Measurements from ENCODE around the gene PTPRD. TPM values are rescaled to one million over a fixed set of nuclear protein-coding genes. Genes with fewer than 3 reads are reported as not detected.

Gene PTPRD
- total and polyA plus RNA-seq, 2 of the 4 experiments (the other 2 are of a cell fraction), result 0.07 to 0.18 TPM

DNA sequence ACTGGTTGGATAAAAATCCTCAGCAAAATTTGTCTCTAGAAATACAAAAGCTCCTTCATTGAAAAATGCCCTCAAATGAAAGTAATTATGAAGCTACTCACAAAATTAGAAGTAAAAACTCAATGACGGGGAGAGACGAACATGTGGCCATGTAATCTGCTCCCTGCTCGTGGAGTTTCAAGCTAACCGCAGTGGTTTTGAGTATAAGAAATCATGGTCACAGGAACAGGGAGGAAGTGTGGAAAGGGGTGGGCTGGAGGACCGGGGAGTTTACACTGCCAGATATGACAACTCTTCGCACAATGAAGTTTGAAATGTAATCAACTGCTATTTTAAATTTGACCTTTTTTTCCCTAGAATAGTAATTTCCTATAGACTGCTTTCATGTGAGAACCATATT is 2047.8 kb downstream of the PTPRD start:
- H3K56ac ChIP-seq (ENCODE audit: extremely low read depth, insufficient read depth, low read length), result no peak overlapping the region
- no peak overlapping the region for H3K14ac ChIP-seq (replicated peaks; ENCODE audit: low read depth, low read length)
- no peak overlapping the region for H3K4me2 ChIP-seq (ENCODE audit: low read depth, low read length)
- no peak overlapping the region for H2BK15ac ChIP-seq (ENCODE audit: low read depth, low read length)
- ATAC-seq (ENCODE audit: low read depth), result no peak
- BruUV-seq (replicated peaks), result no TSS peak
- H3K9me3 ChIP-seq (ENCODE audit: control insufficient read depth, insufficient read depth, low read length), result no peaks in the 10 kb centered on the region; the same call in 1 of the 2 replicates
- H3K27me3 ChIP-seq (ENCODE audit: control insufficient read depth, insufficient read depth, low read length), result no peaks in the 10 kb centered on the region
- in situ Hi-C loops (cut with MboI; ENCODE audit: low sequenced_read_pairs), result no loop called here
- H3K27ac ChIP-seq (ENCODE audit: insufficient read depth, low read length), result no peak overlapping the region
- no peak overlapping the region for H2BK5ac ChIP-seq (ENCODE audit: low read depth, low read length, poor library complexity, severe bottlenecking)
- no peak overlapping the region for H3K23ac ChIP-seq (ENCODE audit: low read depth, low read length)
- WGBS, 2 experiments (ENCODE audit: extremely low coverage in 2 of 2, insufficient read length in 1 of 2), result no CpG with 5 or more reads among the region's 6 CpGs
- intact Hi-C loops (cut with micrococcal nuclease), result no loop called here
- ChIA-PET POLR2A (ENCODE audit: unreplicated experiment) (no interaction called here), CTCF (no interaction called here)
- no peaks in the 10 kb centered on the region for H4K20me1 ChIP-seq (ENCODE audit: insufficient read depth, low read length)
- H3K4me1 ChIP-seq (ENCODE audit: control insufficient read depth, insufficient read depth, low read length), result no peaks in the 10 kb centered on the region
- no peak overlapping the region for H3K18ac ChIP-seq (ENCODE audit: low read depth, low read length)
- TF ChIP-seq POLR2A (IDR thresholded peaks at IDR 0.05; ENCODE audit: low read depth, low read length) (no peak), CTCF (conservative IDR thresholded peaks at IDR 0.05; ENCODE audit: low read depth, low read length) (no peak), RCOR1 (IDR thresholded peaks at IDR 0.05; ENCODE audit: insufficient replicate concordance, low read length) (no peak), MXI1 (IDR thresholded peaks at IDR 0.05; ENCODE audit: borderline replicate concordance, low read depth, low read length) (no peak), FOS (IDR thresholded peaks at IDR 0.05; ENCODE audit: low read depth, low read length) (no peak), CHD1 (IDR thresholded peaks at IDR 0.05; ENCODE audit: low read depth, low read length) (no peak), NFE2L2 (IDR thresholded peaks at IDR 0.05; ENCODE audit: low read depth, low read length) (no peak), BHLHE40 (IDR thresholded peaks at IDR 0.05; ENCODE audit: low read depth, low read length) (no peak), USF2 (IDR thresholded peaks at IDR 0.05; ENCODE audit: low read depth, low read length) (no peak), CEBPB (IDR thresholded peaks at IDR 0.05; ENCODE audit: low read depth, low read length) (no peak), MAFK (IDR thresholded peaks at IDR 0.05; ENCODE audit: low read depth, low read length) (no peak), MAZ (IDR thresholded peaks at IDR 0.05; ENCODE audit: borderline replicate concordance, low read depth, low read length) (no peak), SMC3 (IDR thresholded peaks at IDR 0.05; ENCODE audit: low read depth, low read length) (no peak), RAD21 (IDR thresholded peaks at IDR 0.05; ENCODE audit: low read length) (no peak), RFX5 (IDR thresholded peaks at IDR 0.05; ENCODE audit: low read depth, low read length) (no peak)
- TF ChIP-seq, protein P1, sequence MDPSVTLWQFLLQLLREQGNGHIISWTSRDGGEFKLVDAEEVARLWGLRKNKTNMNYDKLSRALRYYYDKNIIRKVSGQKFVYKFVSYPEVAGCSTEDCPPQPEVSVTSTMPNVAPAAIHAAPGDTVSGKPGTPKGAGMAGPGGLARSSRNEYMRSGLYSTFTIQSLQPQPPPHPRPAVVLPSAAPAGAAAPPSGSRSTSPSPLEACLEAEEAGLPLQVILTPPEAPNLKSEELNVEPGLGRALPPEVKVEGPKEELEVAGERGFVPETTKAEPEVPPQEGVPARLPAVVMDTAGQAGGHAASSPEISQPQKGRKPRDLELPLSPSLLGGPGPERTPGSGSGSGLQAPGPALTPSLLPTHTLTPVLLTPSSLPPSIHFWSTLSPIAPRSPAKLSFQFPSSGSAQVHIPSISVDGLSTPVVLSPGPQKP (IDR thresholded peaks at IDR 0.05; ENCODE audit: borderline replicate concordance, low read depth, low read length), result no peak
- no peak overlapping the region for H3K4ac ChIP-seq (ENCODE audit: low read depth, low read length)
- no peaks in the 10 kb centered on the region for H3K36me3 ChIP-seq (ENCODE audit: control insufficient read depth, insufficient read depth, low read length)
- no peak overlapping the region for H4K5ac ChIP-seq (ENCODE audit: low read depth, low read length)
- DNase-seq, result no peak
- no peak overlapping the region for H2AK5ac ChIP-seq (ENCODE audit: low read depth, low read length)
- H2AFZ ChIP-seq (replicated peaks; ENCODE audit: low read length, poor library complexity), result no peak overlapping the region
- H4K8ac ChIP-seq (ENCODE audit: low read depth in 2 of 2, low read length in 2 of 2), result no peak overlapping the region
- no peak overlapping the region for H3K9ac ChIP-seq (ENCODE audit: low read depth, low read length)
- H2BK20ac ChIP-seq (ENCODE audit: low read depth, low read length), result no peak overlapping the region
- no peak overlapping the region for H2BK120ac ChIP-seq (ENCODE audit: low read depth, low read length)
- dilution Hi-C loops (cut with HindIII; ENCODE audit: low sequenced_read_pairs, unreplicated experiment), result no loop called here
- no peaks in the 10 kb centered on the region for H3K79me1 ChIP-seq (ENCODE audit: low read depth in 1 of 2, low read length in 2 of 2)
- no peak overlapping the region for H3K4me3 ChIP-seq (ENCODE audit: insufficient read depth, low read depth, low read length)
- no peak overlapping the region for H2AK9ac ChIP-seq (replicated peaks; ENCODE audit: low read depth, low read length, poor library complexity)
- no peak overlapping the region for H4K91ac ChIP-seq (ENCODE audit: insufficient read depth, low read depth, low read length)
- H3K9me1 ChIP-seq (ENCODE audit: insufficient read depth, low read length), result no peaks in the 10 kb centered on the region
